SK-N-SH (cell line): ENCODE measurements around the gene LNPK. TPM values are rescaled to one million over a fixed set of nuclear protein-coding genes. Genes with fewer than 3 reads are reported as not detected.
A peak's percentile ranks its signal among the peaks of the same experiment; 100 is the strongest.

Source experiments
- CTCF ChIA-PET: fragments of 300-600, 350-600 bp; formaldehyde crosslinking; extraction: SDS; loops from one replicate; lab custom pipeline; 2021; lab: Yijun Ruan, JAX
- POLR2A ChIA-PET: fragments of 350-600 bp; sonication (Branson Sonifier 250); formaldehyde crosslinking; extraction: SDS; loops from one replicate; lab custom pipeline; 2020; ENCODE audit warnings: antibody characterized with exemption, inconsistent platforms; lab: Yijun Ruan, JAX
- DNase-seq: peaks from one replicate; pipeline ENCODE4 v3.0.0; 2012
- H2AFZ ChIP-seq: fragments of 200-600 bp; sonication (generic); 2 replicates; pipeline ENCODE4 v1.8.1; 2016; ENCODE audit warnings: antibody characterized with exemption, mild to moderate bottlenecking, low read depth
- H3F3A ChIP-seq: fragments of 200-600 bp; sonication (generic); replicated peaks from 2 replicates; pipeline ENCODE3; 2016; ENCODE audit warnings: antibody characterized with exemption, mild to moderate bottlenecking; ENCODE audit not compliant: insufficient read depth
- H3K27ac ChIP-seq, 2 experiments: fragments of 200-500 bp in 1 of 2; fragments of 200-600 bp in 1 of 2; sonication (Bioruptor generic) in 1 of 2; sonication (generic), shearing (Covaris generic) in 1 of 2; 2 replicates each; pipeline versions ENCODE4 v1.5.1 to v1.6.1; 2014 to 2016; ENCODE audit warnings: low read depth in 2 of 2, inconsistent platforms in 1 of 2, low read length in 1 of 2, mild to moderate bottlenecking in 1 of 2, mixed read lengths in 1 of 2
- H3K27me3 ChIP-seq: fragments of 200-600 bp; sonication (generic), shearing (Covaris generic); 2 replicates; pipeline ENCODE4 v1.6.1; 2016; ENCODE audit warnings: mixed run types; ENCODE audit not compliant: insufficient read depth
- H3K36me3 ChIP-seq, 2 experiments: fragments of 200-500 bp in 1 of 2; fragments of 200-600 bp in 1 of 2; sonication (Bioruptor generic) in 1 of 2; sonication (generic) in 1 of 2; replicated peaks in 1 of 2; 2 replicates each; pipeline versions ENCODE3 to v1.5.1; 2014 to 2016; ENCODE audit warnings: low read length in 1 of 2, mild to moderate bottlenecking in 1 of 2; ENCODE audit not compliant: insufficient read depth in 2 of 2, control insufficient read depth in 1 of 2
- H3K4me1 ChIP-seq, 2 experiments: fragments of 200-500 bp in 1 of 2; fragments of 200-600 bp in 1 of 2; sonication (Bioruptor generic) in 1 of 2; sonication (generic), shearing (Covaris generic) in 1 of 2; 2 replicates each; pipeline versions ENCODE4 v1.5.1 to v1.6.1; 2014 to 2016; ENCODE audit warnings: low read depth in 1 of 2, low read length in 1 of 2, mixed run types in 1 of 2; ENCODE audit not compliant: insufficient read depth in 2 of 2, control insufficient read depth in 1 of 2
- H3K4me2 ChIP-seq: fragments of 200-600 bp; sonication (generic), shearing (Covaris generic); 2 replicates; pipeline ENCODE4 v1.6.1; 2017; ENCODE audit warnings: mixed run types
- H3K4me3 ChIP-seq, 2 experiments: fragments of 200-500 bp in 1 of 2; fragments of 200-600 bp in 1 of 2; sonication (Bioruptor generic) in 1 of 2; sonication (generic), shearing (Covaris generic) in 1 of 2; 2 replicates each; pipeline versions ENCODE4 v1.5.1 to v1.8.1; 2014 to 2016; ENCODE audit warnings: low read depth in 2 of 2, inconsistent platforms in 1 of 2, low read length in 1 of 2, mild to moderate bottlenecking in 1 of 2, mixed read lengths in 1 of 2, moderate library complexity in 1 of 2
- H3K79me2 ChIP-seq: fragments of 200-600 bp; sonication (generic); 2 replicates; pipeline ENCODE4 v1.8.1; 2017; ENCODE audit warnings: mild to moderate bottlenecking; ENCODE audit not compliant: insufficient read depth
- H3K9ac ChIP-seq: fragments of 200-600 bp; sonication (generic); 2 replicates; pipeline ENCODE4 v1.6.1; 2017; ENCODE audit warnings: mixed run types
- H3K9me2 ChIP-seq: fragments of 200-600 bp; sonication (generic); 2 replicates; pipeline ENCODE4 v1.6.1; 2017; ENCODE audit warnings: mixed run types
- H3K9me3 ChIP-seq: fragments of 200-600 bp; sonication (generic); 2 replicates; pipeline ENCODE4 v1.6.1; 2017; ENCODE audit warnings: mixed run types, mild to moderate bottlenecking, moderate library complexity
- H4K20me1 ChIP-seq: fragments of 200-600 bp; sonication (generic); 2 replicates; pipeline ENCODE4 v1.6.1; 2017; ENCODE audit warnings: mild to moderate bottlenecking, mixed run types; ENCODE audit not compliant: insufficient read depth
- CHD2 ChIP-seq: fragments of 150-350 bp; IDR thresholded peaks from 2 replicates; pipeline ENCODE4 v1.6.1; 2018; ENCODE audit warnings: low read length; ENCODE audit not compliant: partially characterized antibody
- ELF1 ChIP-seq: IDR thresholded peaks from 2 replicates; pipeline ENCODE4 v1.4.0; 2012
- EP300 ChIP-seq, 2 experiments: IDR thresholded peaks; 2 replicates each; pipeline versions ENCODE4 v1.4.0 to v1.6.1; 2012; ENCODE audit warnings: borderline replicate concordance in 1 of 2, low read depth in 1 of 2, low read length in 1 of 2
- EZH2phosphoT487 ChIP-seq: fragments of 200-600 bp; sonication (generic); IDR thresholded peaks from 2 replicates; pipeline ENCODE4 v1.6.1; 2017; ENCODE audit warnings: low read depth, mixed run types, mild to moderate bottlenecking, antibody characterized with exemption, moderate library complexity, borderline replicate concordance
- FOSL2 ChIP-seq: IDR thresholded peaks from 2 replicates; pipeline ENCODE4 v1.4.0; 2012; ENCODE audit warnings: low read depth, mild to moderate bottlenecking, moderate library complexity, borderline replicate concordance
- FOXM1 ChIP-seq: IDR thresholded peaks from 2 replicates; pipeline ENCODE4 v1.4.0; 2012; ENCODE audit warnings: low read depth, mild to moderate bottlenecking
- JUND ChIP-seq: IDR thresholded peaks from 2 replicates; pipeline ENCODE4 v1.4.0; 2012
- MAX ChIP-seq: IDR thresholded peaks from 2 replicates; pipeline ENCODE4 v1.4.0; 2012; ENCODE audit warnings: low read depth
- MEF2A ChIP-seq: IDR thresholded peaks from 2 replicates; pipeline ENCODE4 v1.4.0; 2012; ENCODE audit warnings: low read depth, borderline replicate concordance
- MXI1 ChIP-seq: IDR thresholded peaks from 2 replicates; pipeline ENCODE4 v1.6.1; 2012; ENCODE audit warnings: mild to moderate bottlenecking, low read depth, low read length, improper control_type of control experiment
- NFIC ChIP-seq: IDR thresholded peaks from 2 replicates; pipeline ENCODE4 v1.4.0; 2012; ENCODE audit warnings: borderline replicate concordance
- NRF1 ChIP-seq: IDR thresholded peaks from 2 replicates; pipeline ENCODE4 v1.6.1; 2012; ENCODE audit warnings: low read depth, mild to moderate bottlenecking, low read length
- PBX3 ChIP-seq: IDR thresholded peaks from 2 replicates; pipeline ENCODE4; 2012
- POLR2AphosphoS5 ChIP-seq: IDR thresholded peaks from 2 replicates; pipeline ENCODE4 v1.6.1; 2012; ENCODE audit warnings: low read depth, low read length
- RAD21 ChIP-seq: IDR thresholded peaks from 2 replicates; pipeline ENCODE4 v1.6.1; 2012; ENCODE audit warnings: mild to moderate bottlenecking, low read length
- RCOR1 ChIP-seq: fragments of 150-350 bp; IDR thresholded peaks from 2 replicates; pipeline ENCODE4 v1.6.1; 2017; ENCODE audit warnings: antibody characterized with exemption, low read length
- REST ChIP-seq: IDR thresholded peaks from 2 replicates; pipeline ENCODE4 v1.6.1; 2012; ENCODE audit warnings: mild to moderate bottlenecking, low read depth, low read length, moderate library complexity
- RFX5 ChIP-seq: IDR thresholded peaks from 2 replicates; pipeline ENCODE4 v1.6.1; 2012; ENCODE audit warnings: mild to moderate bottlenecking, improper control_type of control experiment, low read length
- SIN3A ChIP-seq: IDR thresholded peaks from 2 replicates; pipeline ENCODE4 v1.6.1; 2012; ENCODE audit warnings: low read depth, mild to moderate bottlenecking, low read length, moderate library complexity, borderline replicate concordance
- SMC3 ChIP-seq: IDR thresholded peaks from 2 replicates; pipeline ENCODE4 v1.6.1; 2012; ENCODE audit warnings: low read depth, low read length, improper control_type of control experiment
- TAF1 ChIP-seq: IDR thresholded peaks from 2 replicates; pipeline ENCODE4 v1.6.1; 2012; ENCODE audit warnings: low read depth, mild to moderate bottlenecking, low read length, moderate library complexity, borderline replicate concordance
- TCF12 ChIP-seq: IDR thresholded peaks from 2 replicates; pipeline ENCODE4 v1.4.0; 2012
- TEAD4 ChIP-seq: IDR thresholded peaks from 2 replicates; pipeline ENCODE4 v1.4.0; 2012; ENCODE audit warnings: mild to moderate bottlenecking, borderline replicate concordance; ENCODE audit not compliant: insufficient read depth
- YY1 ChIP-seq: IDR thresholded peaks from 2 replicates; pipeline ENCODE4 v1.4.0; 2012; ENCODE audit warnings: low read depth, mild to moderate bottlenecking
- WGBS: methylation state at CpG from one replicate; pipeline ENCODE4 v1.1.6; 2017; ENCODE audit warnings: low lambda C conversion rate; 5-methylcytosine and 5-hydroxymethylcytosine counted together
- polyA plus RNA-seq, 3 experiments: library from polyadenylated mRNA; depleted of rRNA; stranded (reverse); fragments of >200 nt; gene quantifications; 2 replicates each; pipeline ENCODE4 v1.2.3, GENCODE V29; 2012
- TF ChIP-seq, protein P1 (sequence below): fragments of 200-600 bp; sonication (generic); IDR thresholded peaks from 2 replicates; pipeline ENCODE4 v1.6.1; 2017; ENCODE audit warnings: antibody characterized with exemption, mild to moderate bottlenecking, moderate library complexity

The LNPK gene, protein sequence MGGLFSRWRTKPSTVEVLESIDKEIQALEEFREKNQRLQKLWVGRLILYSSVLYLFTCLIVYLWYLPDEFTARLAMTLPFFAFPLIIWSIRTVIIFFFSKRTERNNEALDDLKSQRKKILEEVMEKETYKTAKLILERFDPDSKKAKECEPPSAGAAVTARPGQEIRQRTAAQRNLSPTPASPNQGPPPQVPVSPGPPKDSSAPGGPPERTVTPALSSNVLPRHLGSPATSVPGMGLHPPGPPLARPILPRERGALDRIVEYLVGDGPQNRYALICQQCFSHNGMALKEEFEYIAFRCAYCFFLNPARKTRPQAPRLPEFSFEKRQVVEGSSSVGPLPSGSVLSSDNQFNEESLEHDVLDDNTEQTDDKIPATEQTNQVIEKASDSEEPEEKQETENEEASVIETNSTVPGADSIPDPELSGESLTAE
- 5.0 and 6.4 TPM in 2 replicates for polyA plus RNA-seq (2012; rRNA removed)
- 6.3 and 7.1 TPM in 2 replicates for polyA plus RNA-seq (2012; cell fraction: cytosol; rRNA removed)
- 2.0 and 5.1 TPM in 2 replicates for polyA plus RNA-seq (2012; cell fraction: nucleus; rRNA removed)

GRCh38 chr2:176001916-176002687 is at the start of gene LNPK:
Gene LNPK (minus strand): TSS chr2:176002267. CDS start chr2:175995584, 6,683 bp downstream.
- H3K4me1 ChIP-seq = peaks cover 4 to 8% of the 10 kb centered on the region in 2 experiments; a peak in 3 of 4 replicates
- peak; percentile 14; the same call in 1 of the 2 replicates for TF ChIP-seq PBX3
- 0 out of 2 replicates have a peak, but pooled peaks have one; percentile 34 for TF ChIP-seq NFIC
- peak; percentile 83 for TF ChIP-seq SIN3A
- no peak for TF ChIP-seq FOXM1
- TF ChIP-seq, protein P1, sequence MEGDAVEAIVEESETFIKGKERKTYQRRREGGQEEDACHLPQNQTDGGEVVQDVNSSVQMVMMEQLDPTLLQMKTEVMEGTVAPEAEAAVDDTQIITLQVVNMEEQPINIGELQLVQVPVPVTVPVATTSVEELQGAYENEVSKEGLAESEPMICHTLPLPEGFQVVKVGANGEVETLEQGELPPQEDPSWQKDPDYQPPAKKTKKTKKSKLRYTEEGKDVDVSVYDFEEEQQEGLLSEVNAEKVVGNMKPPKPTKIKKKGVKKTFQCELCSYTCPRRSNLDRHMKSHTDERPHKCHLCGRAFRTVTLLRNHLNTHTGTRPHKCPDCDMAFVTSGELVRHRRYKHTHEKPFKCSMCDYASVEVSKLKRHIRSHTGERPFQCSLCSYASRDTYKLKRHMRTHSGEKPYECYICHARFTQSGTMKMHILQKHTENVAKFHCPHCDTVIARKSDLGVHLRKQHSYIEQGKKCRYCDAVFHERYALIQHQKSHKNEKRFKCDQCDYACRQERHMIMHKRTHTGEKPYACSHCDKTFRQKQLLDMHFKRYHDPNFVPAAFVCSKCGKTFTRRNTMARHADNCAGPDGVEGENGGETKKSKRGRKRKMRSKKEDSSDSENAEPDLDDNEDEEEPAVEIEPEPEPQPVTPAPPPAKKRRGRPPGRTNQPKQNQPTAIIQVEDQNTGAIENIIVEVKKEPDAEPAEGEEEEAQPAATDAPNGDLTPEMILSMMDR = no peak
- TF ChIP-seq JUND = no peak
- TF ChIP-seq RCOR1 = no peak
- TF ChIP-seq MEF2A = no peak
- peak; percentile 79 for TF ChIP-seq MAX
- TF ChIP-seq EP300 (IDR thresholded peaks at IDR 0.05; ENCODE audit: borderline replicate concordance in 1 of 2, low read depth in 1 of 2, low read length in 1 of 2) = peak in 1 of 2 experiments; percentile 34; a peak in 1 of 4 replicates
- TF ChIP-seq EZH2phosphoT487 = no peak
- TF ChIP-seq YY1 = peak; percentile 73
- TF ChIP-seq TCF12 = 0 out of 2 replicates have a peak, but pooled peaks have one; percentile 13
- no peak for TF ChIP-seq FOSL2
- TF ChIP-seq TEAD4 = no peak
- TF ChIP-seq NRF1 = peak; percentile 51; the same call in 1 of the 2 replicates
- TF ChIP-seq RAD21 = no peak
- TF ChIP-seq REST = no peak
- no peak; the same call in 1 of the 2 replicates for TF ChIP-seq ELF1
- TF ChIP-seq TAF1 = peak; percentile 88
- TF ChIP-seq RFX5 = no peak; the same call in 1 of the 2 replicates
- TF ChIP-seq MXI1 = peak; percentile 63; the same call in 1 of the 2 replicates
- no peak for TF ChIP-seq CHD2
- TF ChIP-seq SMC3 = no peak
- TF ChIP-seq POLR2AphosphoS5 = peak; percentile 84

More at GRCh38 chr2:176001916-176002687, at the start of gene LNPK:
- H3K79me2 ChIP-seq = peaks cover 38% of the 10 kb centered on the region
- H3K9me2 ChIP-seq = no peaks in the 10 kb centered on the region
- H3K27ac ChIP-seq = peak within 1 kb of the TSS; percentile 58 to 91; a peak in 3 of 4 replicates
- H2AFZ ChIP-seq = peak within 1 kb of the TSS; percentile 97
- peak within 1 kb of the TSS; percentile 77 to 91 for H3K4me3 ChIP-seq
- H3F3A ChIP-seq = no peaks in the 10 kb centered on the region
- H3K36me3 ChIP-seq = no peaks in the 10 kb centered on the region
- no peaks in the 10 kb centered on the region for H3K27me3 ChIP-seq
- peak within 1 kb of the TSS; percentile 85 for H3K4me2 ChIP-seq
- DNase-seq = peak; percentile 97
- H4K20me1 ChIP-seq = no peaks in the 10 kb centered on the region
- no peaks in the 10 kb centered on the region for H3K9me3 ChIP-seq
- ChIA-PET POLR2A (interaction anchor here (0.8 to 1.5 kb wide), 6 partner anchors 9 to 315 kb away, joined by 3 to 5 read pairs (median 3); no protein-coding TSS in a partner anchor), CTCF (interaction anchor here (0.5 to 3.2 kb wide), 10 partner anchors 11 to 1230 kb away, joined by 3 to 32 read pairs (median 3); no protein-coding TSS in a partner anchor)
- peak within 1 kb of the TSS; percentile 68 for H3K9ac ChIP-seq
- 4% methylated on average over 30 of the region's 57 CpGs for WGBS
